Breast epithelium (tissue), 4 donors: ENCODE results near the gene MDC1. TPM values are rescaled to one million over a fixed set of nuclear protein-coding genes. Genes with fewer than 3 reads are reported as not detected.

ENCODE experiments used
- DNase-seq, 2 donors: peaks; one replicate each; pipeline ENCODE4 v3.0.0-alpha.2; 2019; ENCODE audit warnings: low spot score in 2 of 2
- H3K27ac ChIP-seq, 2 donors: fragments of 200-600 bp; sonication (generic) in 1 of 2; one replicate each; pipeline ENCODE4 v1.5.1; 2016 to 2019; ENCODE audit warnings: mild to moderate bottlenecking in 1 of 2
- H3K27me3 ChIP-seq, 2 donors: fragments of 200-600 bp; sonication (generic) in 1 of 2; one replicate each; pipeline versions ENCODE4 v1.5.1 to v1.6.0; 2017 to 2019; ENCODE audit warnings: control low read depth in 1 of 2, mild to moderate bottlenecking in 1 of 2
- H3K36me3 ChIP-seq: fragments of 200-600 bp; one replicate; pipeline ENCODE4 v1.5.1; 2019
- H3K4me1 ChIP-seq, 2 donors: fragments of 200-600 bp; sonication (generic); one replicate each; pipeline ENCODE4 v1.5.1; 2016 to 2019; ENCODE audit warnings: control low read depth in 1 of 2
- H3K4me3 ChIP-seq, 3 donors: fragments of 200-600 bp; sonication (generic); 1 replicate in 2 of 3; 2 replicates in 1 of 3; pipeline ENCODE4 v1.5.1; 2016 to 2019; ENCODE audit warnings: mild to moderate bottlenecking in 3 of 3, moderate library complexity in 2 of 3
- H3K9me3 ChIP-seq, 2 donors: fragments of 200-600 bp; sonication (generic) in 1 of 2; one replicate each; pipeline ENCODE4 v1.5.1; 2016 to 2019; ENCODE audit warnings: control low read depth in 1 of 2
- POLR2A ChIP-seq: fragments of 450-650 bp; IDR thresholded peaks from one replicate; pipeline ENCODE4 v1.6.1; 2016; ENCODE audit warnings: antibody characterized with exemption, mild to moderate bottlenecking, moderate library complexity
- POLR2AphosphoS5 ChIP-seq, 3 donors: sonication (generic); formaldehyde crosslinking; IDR thresholded peaks; one replicate each; pipeline ENCODE4 v1.6.1; 2017; ENCODE audit warnings: antibody characterized with exemption in 3 of 3
- intact Hi-C: fragments of 100-400 bp; cut with DNase I; formaldehyde crosslinking; loops from one replicate; pipeline ENCODE4 v1.15.1; 2023; ENCODE audit warnings: low total_unique reads
- total RNA-seq, 3 donors: library from RNA; depleted of rRNA; stranded (reverse); fragments of >200 nt; gene quantifications; one replicate each; pipeline ENCODE4 v1.1.0, GENCODE V29; 2016
- TF ChIP-seq, protein P1 (sequence below), 3 donors: fragments of 450-650 bp; IDR thresholded peaks; one replicate each; pipeline ENCODE4 v1.5.1; 2016 to 2017; ENCODE audit warnings: antibody characterized with exemption in 3 of 3, mild to moderate bottlenecking in 3 of 3, moderate library complexity in 3 of 3

The MDC1 gene
- total RNA-seq, 3 donors from 2014 or later: 8.5 to 14.9 (median 13.4) TPM

DNA sequence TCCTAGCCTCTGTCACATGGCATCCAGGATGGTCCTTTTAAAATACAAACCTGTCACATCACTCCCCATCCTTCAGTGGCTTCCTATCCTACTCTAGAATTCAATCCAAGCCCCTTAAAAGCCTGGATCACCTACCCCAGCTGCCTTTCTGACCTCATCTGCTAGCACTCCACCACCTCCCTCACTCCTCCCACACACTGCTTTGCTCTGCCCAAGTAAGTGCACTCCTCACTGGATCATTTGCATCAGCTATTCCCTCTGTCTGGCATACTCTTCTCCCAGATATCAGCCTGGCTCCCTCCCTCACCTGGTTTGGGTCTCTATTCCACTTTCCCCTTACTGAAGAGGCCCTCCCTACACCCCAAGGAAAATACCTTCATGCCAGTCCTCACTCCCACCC lies 59.6 kb downstream of the MDC1 start:
- Histone ChIP-seq H3K4me3 (no peak overlapping the region), H3K4me1 (no peaks in the 10 kb centered on the region), H3K36me3 (peaks cover 25% of the 10 kb centered on the region), H3K27ac (no peak overlapping the region), H3K9me3 (no peaks in the 10 kb centered on the region), H3K27me3 (no peaks in the 10 kb centered on the region)
- DNase-seq: no peak
- TF ChIP-seq POLR2A: no peak
- no peak for TF ChIP-seq POLR2AphosphoS5 (IDR thresholded peaks at IDR 0.05)
- TF ChIP-seq, protein P1, sequence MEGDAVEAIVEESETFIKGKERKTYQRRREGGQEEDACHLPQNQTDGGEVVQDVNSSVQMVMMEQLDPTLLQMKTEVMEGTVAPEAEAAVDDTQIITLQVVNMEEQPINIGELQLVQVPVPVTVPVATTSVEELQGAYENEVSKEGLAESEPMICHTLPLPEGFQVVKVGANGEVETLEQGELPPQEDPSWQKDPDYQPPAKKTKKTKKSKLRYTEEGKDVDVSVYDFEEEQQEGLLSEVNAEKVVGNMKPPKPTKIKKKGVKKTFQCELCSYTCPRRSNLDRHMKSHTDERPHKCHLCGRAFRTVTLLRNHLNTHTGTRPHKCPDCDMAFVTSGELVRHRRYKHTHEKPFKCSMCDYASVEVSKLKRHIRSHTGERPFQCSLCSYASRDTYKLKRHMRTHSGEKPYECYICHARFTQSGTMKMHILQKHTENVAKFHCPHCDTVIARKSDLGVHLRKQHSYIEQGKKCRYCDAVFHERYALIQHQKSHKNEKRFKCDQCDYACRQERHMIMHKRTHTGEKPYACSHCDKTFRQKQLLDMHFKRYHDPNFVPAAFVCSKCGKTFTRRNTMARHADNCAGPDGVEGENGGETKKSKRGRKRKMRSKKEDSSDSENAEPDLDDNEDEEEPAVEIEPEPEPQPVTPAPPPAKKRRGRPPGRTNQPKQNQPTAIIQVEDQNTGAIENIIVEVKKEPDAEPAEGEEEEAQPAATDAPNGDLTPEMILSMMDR (IDR thresholded peaks at IDR 0.05): no peak
- intact Hi-C loops: no loop called here

DNA sequence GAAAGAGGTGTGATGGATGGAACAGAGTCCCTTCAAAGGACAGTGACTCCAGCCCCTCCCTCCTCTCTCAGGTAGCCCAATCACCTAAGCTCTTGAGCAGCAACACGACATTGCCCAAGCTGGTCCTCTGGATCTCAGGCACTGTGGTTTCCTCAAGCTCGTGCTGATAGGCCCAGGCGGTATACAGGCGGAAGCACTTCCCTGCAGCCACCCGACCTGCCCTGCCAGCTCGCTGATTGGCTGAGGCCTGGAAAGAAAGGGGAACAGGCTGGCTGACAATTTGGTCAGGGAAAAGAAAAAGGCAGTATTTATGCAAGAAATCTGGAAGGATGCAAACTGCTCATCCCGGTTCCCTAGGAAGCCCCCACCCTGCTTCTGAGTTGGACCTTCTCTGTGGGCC lies 60.6 kb downstream of the MDC1 start:
- no peak for DNase-seq
- Histone ChIP-seq H3K9me3 (no peaks in the 10 kb centered on the region), H3K36me3 (peaks cover 24% of the 10 kb centered on the region), H3K27ac (no peak overlapping the region), H3K4me3 (no peak overlapping the region), H3K4me1 (no peaks in the 10 kb centered on the region), H3K27me3 (no peaks in the 10 kb centered on the region)
- TF ChIP-seq, protein P1 (IDR thresholded peaks at IDR 0.05): no peak
- TF ChIP-seq POLR2A: no peak
- intact Hi-C loops: no loop called here

DNA sequence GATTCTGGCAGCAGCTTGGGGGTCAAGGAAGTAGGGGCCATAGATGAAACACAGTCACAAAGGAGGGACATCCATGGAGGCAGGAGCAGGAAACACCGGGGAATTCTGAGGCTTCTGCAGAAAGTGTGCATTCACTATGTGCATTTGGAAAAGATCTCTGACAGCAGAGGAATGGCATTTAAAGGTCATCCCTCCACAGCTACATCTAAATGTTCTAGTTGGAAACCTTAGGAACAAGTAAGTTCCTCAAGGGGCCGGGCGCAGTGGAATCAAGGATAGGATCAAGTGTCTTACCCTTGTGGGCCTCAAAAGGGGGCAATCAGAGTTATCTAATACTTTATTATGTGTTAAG lies 61.4 kb downstream of the MDC1 start:
- TF ChIP-seq POLR2A (no peak), POLR2AphosphoS5 (IDR thresholded peaks at IDR 0.05) (no peak)
- TF ChIP-seq, protein P1 (IDR thresholded peaks at IDR 0.05): no peak
- Histone ChIP-seq H3K4me3 (no peak overlapping the region), H3K27ac (no peak overlapping the region), H3K27me3 (no peaks in the 10 kb centered on the region), H3K4me1 (no peaks in the 10 kb centered on the region), H3K9me3 (no peaks in the 10 kb centered on the region), H3K36me3 (peaks cover 30% of the 10 kb centered on the region)
- intact Hi-C loops: no loop called here
- DNase-seq: no peak

DNA sequence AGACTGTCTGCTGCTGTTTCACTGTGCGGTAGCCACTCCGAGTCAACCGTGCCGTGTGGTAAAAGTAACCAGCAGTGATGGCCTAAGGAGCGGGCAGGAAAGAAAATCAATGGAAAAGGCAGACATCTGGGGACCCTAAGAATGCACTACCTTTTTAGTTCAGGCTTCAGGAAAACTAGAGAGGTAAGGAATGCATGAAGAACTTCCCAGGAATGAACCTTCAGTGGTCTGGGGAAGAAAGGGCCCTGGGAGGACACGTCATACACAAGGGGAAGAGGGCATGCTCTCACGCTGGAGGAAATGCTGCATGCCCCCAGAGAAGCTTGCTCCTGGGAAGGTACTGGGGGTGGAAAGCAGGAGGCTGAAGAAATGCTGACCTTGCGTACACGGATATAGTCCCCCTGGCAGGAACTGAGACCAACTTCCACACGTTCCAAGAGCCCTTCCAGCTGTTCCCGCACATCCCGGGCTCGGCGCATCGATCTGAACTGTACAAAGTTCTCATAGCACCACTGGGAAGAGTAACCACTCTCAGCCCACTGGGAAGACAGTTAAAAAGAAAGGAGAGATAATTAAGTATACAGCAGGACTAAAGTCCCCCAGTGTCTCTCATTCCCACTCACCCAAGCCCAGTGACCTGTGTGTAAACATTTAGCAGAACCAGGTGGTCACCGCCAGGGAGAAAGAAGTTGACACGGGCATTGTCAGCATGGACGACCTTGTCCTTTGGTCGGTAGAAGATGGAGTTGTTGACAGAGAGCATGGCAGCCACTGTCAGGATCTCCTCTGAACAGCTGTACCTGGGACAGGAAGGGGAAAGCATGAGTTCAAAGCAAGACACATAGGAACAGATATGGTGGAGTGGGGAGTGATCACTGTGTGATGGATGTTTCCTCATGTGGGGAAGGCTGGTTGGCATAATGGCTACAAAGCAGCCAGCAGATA lies 62.0 kb downstream of the MDC1 start:
- no peaks in the 10 kb centered on the region for H3K4me1 ChIP-seq
- H3K4me3 ChIP-seq: no peak overlapping the region
- no peak for TF ChIP-seq POLR2AphosphoS5 (IDR thresholded peaks at IDR 0.05)
- no peak for TF ChIP-seq POLR2A
- TF ChIP-seq, protein P1 (IDR thresholded peaks at IDR 0.05): no peak
- no peaks in the 10 kb centered on the region for H3K27me3 ChIP-seq
- no peak overlapping the region for H3K27ac ChIP-seq
- H3K36me3 ChIP-seq: peaks cover 30% of the 10 kb centered on the region
- no peaks in the 10 kb centered on the region for H3K9me3 ChIP-seq
- intact Hi-C loops: no loop called here
- DNase-seq: no peak

DNA sequence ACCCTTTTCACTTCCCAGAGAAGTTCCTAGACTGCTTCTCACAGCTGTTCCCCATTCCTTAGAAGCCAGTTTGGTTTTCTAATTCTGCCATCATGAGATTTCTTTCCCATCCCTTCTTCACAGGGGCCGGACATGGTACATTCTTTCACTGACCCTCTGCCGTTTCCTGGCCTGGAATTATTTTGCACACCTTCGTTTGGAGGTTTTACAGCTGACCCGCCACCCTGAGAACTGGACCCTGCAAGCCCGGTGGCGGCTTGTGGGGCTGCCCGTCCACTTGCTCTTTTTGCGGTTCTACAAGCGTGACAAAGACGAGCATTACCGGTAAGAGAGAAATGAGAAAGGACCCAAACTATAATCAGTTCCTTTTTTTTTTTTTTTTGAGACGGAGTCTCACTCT lies 65.9 kb downstream of the MDC1 start:
- no peak overlapping the region for H3K4me3 ChIP-seq
- H3K27me3 ChIP-seq: no peaks in the 10 kb centered on the region
- intact Hi-C loops: no loop called here
- H3K9me3 ChIP-seq: no peaks in the 10 kb centered on the region
- no peak overlapping the region for H3K27ac ChIP-seq
- peaks cover 0 to 4% of the 10 kb centered on the region in 2 donors for H3K4me1 ChIP-seq
- no peak for DNase-seq
- peaks cover 30% of the 10 kb centered on the region for H3K36me3 ChIP-seq
- TF ChIP-seq, protein P1 (IDR thresholded peaks at IDR 0.05): no peak
- TF ChIP-seq POLR2AphosphoS5 (IDR thresholded peaks at IDR 0.05) (no peak), POLR2A (no peak)
